ENCODE data around the gene PTPN3.

Gene PTPN3

DNA sequence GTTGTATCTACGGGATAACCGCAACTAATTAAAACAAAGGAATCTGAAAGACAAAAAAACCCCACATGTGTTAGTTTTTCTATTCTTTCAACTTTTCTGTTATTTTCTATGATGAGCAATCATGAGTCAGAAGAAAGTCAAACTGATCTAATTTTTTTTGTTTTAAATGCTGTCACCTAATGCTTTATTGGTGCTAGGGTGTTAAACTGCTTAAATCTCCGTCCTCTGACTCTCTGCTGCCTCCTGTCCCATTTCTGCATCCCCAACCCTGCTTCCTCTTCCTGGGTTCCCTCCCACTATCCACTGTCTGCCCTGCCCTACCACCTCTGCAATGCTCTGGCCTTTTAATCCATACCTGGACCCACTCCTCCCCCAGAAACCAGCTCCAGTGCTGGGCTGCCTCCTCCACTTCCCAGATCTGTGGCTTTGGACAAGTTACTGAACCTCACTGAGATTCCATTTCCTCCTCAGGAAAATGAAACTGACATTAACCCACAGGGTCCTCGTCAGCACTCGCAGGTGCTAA is 15.7 kb downstream of the PTPN3 start:
- H3K27ac ChIP-seq (ENCODE audit: low read depth, low read length), result no peak overlapping the region
- TF ChIP-seq, protein P1, sequence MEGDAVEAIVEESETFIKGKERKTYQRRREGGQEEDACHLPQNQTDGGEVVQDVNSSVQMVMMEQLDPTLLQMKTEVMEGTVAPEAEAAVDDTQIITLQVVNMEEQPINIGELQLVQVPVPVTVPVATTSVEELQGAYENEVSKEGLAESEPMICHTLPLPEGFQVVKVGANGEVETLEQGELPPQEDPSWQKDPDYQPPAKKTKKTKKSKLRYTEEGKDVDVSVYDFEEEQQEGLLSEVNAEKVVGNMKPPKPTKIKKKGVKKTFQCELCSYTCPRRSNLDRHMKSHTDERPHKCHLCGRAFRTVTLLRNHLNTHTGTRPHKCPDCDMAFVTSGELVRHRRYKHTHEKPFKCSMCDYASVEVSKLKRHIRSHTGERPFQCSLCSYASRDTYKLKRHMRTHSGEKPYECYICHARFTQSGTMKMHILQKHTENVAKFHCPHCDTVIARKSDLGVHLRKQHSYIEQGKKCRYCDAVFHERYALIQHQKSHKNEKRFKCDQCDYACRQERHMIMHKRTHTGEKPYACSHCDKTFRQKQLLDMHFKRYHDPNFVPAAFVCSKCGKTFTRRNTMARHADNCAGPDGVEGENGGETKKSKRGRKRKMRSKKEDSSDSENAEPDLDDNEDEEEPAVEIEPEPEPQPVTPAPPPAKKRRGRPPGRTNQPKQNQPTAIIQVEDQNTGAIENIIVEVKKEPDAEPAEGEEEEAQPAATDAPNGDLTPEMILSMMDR (IDR thresholded peaks at IDR 0.05; ENCODE audit: insufficient read depth, low read length, poor library complexity, severe bottlenecking), result no peak
- TF ChIP-seq EZH2phosphoT487 (conservative IDR thresholded peaks at IDR 0.05; ENCODE audit: low read length), result no peak
- no peaks in the 10 kb centered on the region for H3K36me3 ChIP-seq (ENCODE audit: low read length)
- no peaks in the 10 kb centered on the region for H4K20me1 ChIP-seq (ENCODE audit: low read depth, low read length)
- H2AFZ ChIP-seq (ENCODE audit: low read depth, low read length, severe bottlenecking), result no peak overlapping the region
- H3K9me3 ChIP-seq (ENCODE audit: insufficient read depth, low read length), result no peaks in the 10 kb centered on the region
- H3K79me2 ChIP-seq (ENCODE audit: insufficient read depth, low read length), result no peaks in the 10 kb centered on the region
- H3K9me2 ChIP-seq (replicated peaks; ENCODE audit: insufficient read depth, low read length), result no peaks in the 10 kb centered on the region
- H3K9ac ChIP-seq (ENCODE audit: low read length), result no peak overlapping the region
- H3F3A ChIP-seq (ENCODE audit: insufficient read depth), result no peaks in the 10 kb centered on the region
- no peaks in the 10 kb centered on the region for H3K27me3 ChIP-seq (ENCODE audit: low read length)
- no peak overlapping the region for H3K4me2 ChIP-seq (ENCODE audit: low read depth, low read length, poor library complexity, severe bottlenecking)
- no peak overlapping the region for H3K4me3 ChIP-seq (ENCODE audit: insufficient read depth, low read length, poor library complexity, severe bottlenecking)

DNA sequence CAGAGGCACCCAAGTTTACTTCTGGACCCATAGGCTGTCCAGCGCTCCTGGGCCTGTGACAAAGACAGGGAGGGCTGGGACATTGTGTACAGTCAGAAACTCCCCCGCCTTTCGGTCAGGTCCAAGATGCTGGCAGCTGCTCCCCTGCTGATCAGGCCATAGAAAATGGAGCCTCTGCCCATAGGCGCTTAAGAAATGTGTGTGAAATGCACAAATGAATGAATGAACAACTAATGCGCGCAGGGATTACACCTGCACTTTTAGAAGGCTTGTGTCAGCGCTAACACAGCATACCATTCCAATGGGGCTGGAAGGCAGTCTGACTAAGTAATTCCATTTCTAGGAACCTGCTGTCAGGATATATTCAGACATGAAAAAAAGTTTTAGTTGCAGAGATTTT is 16.3 kb downstream of the PTPN3 start:
- TF ChIP-seq, protein P1 (IDR thresholded peaks at IDR 0.05; ENCODE audit: insufficient read depth, low read length, poor library complexity, severe bottlenecking), result no peak
- TF ChIP-seq EZH2phosphoT487 (conservative IDR thresholded peaks at IDR 0.05; ENCODE audit: low read length), result no peak
- Histone ChIP-seq H3K27ac (ENCODE audit: low read depth, low read length) (no peak overlapping the region), H3K4me2 (ENCODE audit: low read depth, low read length, poor library complexity, severe bottlenecking) (no peak overlapping the region), H3K27me3 (ENCODE audit: low read length) (no peaks in the 10 kb centered on the region), H3K9me2 (replicated peaks; ENCODE audit: insufficient read depth, low read length) (no peaks in the 10 kb centered on the region), H2AFZ (ENCODE audit: low read depth, low read length, severe bottlenecking) (no peak overlapping the region), H3K4me3 (ENCODE audit: insufficient read depth, low read length, poor library complexity, severe bottlenecking) (no peak overlapping the region), H3K79me2 (ENCODE audit: insufficient read depth, low read length) (no peaks in the 10 kb centered on the region), H3K9ac (ENCODE audit: low read length) (no peak overlapping the region), H4K20me1 (ENCODE audit: low read depth, low read length) (no peaks in the 10 kb centered on the region), H3K36me3 (ENCODE audit: low read length) (no peaks in the 10 kb centered on the region), H3F3A (ENCODE audit: insufficient read depth) (no peaks in the 10 kb centered on the region), H3K9me3 (ENCODE audit: insufficient read depth, low read length) (no peaks in the 10 kb centered on the region)

DNA sequence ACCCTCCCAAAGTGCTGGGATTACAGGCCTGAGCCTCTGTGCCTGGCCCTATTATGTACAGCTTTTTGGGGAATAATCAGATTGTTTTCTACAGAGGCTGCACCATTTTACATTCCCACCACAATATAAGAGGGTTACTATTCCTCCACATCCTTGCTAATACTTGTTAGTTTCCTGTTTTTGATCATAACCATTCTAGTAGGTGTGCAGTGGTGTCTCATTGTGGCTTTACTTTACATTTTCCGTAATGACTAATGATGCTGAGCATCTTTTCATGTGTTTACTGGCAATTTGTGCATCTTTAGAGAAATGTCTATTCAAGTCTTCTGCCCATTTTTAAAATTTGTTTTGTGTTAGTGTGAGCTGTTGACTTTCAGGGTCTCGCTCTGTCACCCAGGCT is 18.3 kb downstream of the PTPN3 start:
- Histone ChIP-seq H3K4me3 (ENCODE audit: insufficient read depth, low read length, poor library complexity, severe bottlenecking) (no peak overlapping the region), H2AFZ (ENCODE audit: low read depth, low read length, severe bottlenecking) (no peak overlapping the region), H3F3A (ENCODE audit: insufficient read depth) (no peaks in the 10 kb centered on the region), H4K20me1 (ENCODE audit: low read depth, low read length) (no peaks in the 10 kb centered on the region), H3K36me3 (ENCODE audit: low read length) (no peaks in the 10 kb centered on the region), H3K4me2 (ENCODE audit: low read depth, low read length, poor library complexity, severe bottlenecking) (no peak overlapping the region), H3K79me2 (ENCODE audit: insufficient read depth, low read length) (no peaks in the 10 kb centered on the region), H3K9me3 (ENCODE audit: insufficient read depth, low read length) (no peaks in the 10 kb centered on the region), H3K9ac (ENCODE audit: low read length) (no peak overlapping the region), H3K27ac (ENCODE audit: low read depth, low read length) (no peak overlapping the region), H3K27me3 (ENCODE audit: low read length) (no peaks in the 10 kb centered on the region), H3K9me2 (replicated peaks; ENCODE audit: insufficient read depth, low read length) (no peaks in the 10 kb centered on the region)
- TF ChIP-seq EZH2phosphoT487 (conservative IDR thresholded peaks at IDR 0.05; ENCODE audit: low read length), result no peak
- TF ChIP-seq, protein P1 (IDR thresholded peaks at IDR 0.05; ENCODE audit: insufficient read depth, low read length, poor library complexity, severe bottlenecking), result no peak

All from SU-DHL-6 (cell line).